Trophoblast cell (in vitro differentiated cells and primary cell): ENCODE measurements around the gene TCF20.

Experiments used
- DNase-seq, 2 donors: peaks; one replicate each; pipeline ENCODE4 v3.0.0-alpha.2; 2016
- H2AFZ ChIP-seq: 2 replicates; pipeline ENCODE4 v1.6.1; 2013; ENCODE audit warnings: low read length, moderate library complexity, mild to moderate bottlenecking; ENCODE audit not compliant: insufficient read depth, poor library complexity
- H2AK5ac ChIP-seq: 2 replicates; pipeline ENCODE4 v1.6.1; 2013; ENCODE audit warnings: mild to moderate bottlenecking, low read length
- H2BK120ac ChIP-seq: 2 replicates; pipeline ENCODE4 v1.6.1; 2013; ENCODE audit warnings: low read length, mild to moderate bottlenecking, moderate library complexity; ENCODE audit not compliant: insufficient read depth, poor library complexity
- H2BK12ac ChIP-seq: 2 replicates; pipeline ENCODE4 v1.6.1; 2013; ENCODE audit warnings: mild to moderate bottlenecking, low read length, moderate library complexity
- H2BK5ac ChIP-seq: 2 replicates; pipeline ENCODE4 v1.6.1; 2013; ENCODE audit warnings: low read length, low read depth, moderate library complexity, mild to moderate bottlenecking; ENCODE audit not compliant: poor library complexity
- H3K14ac ChIP-seq: 2 replicates; pipeline ENCODE4 v1.6.1; 2013; ENCODE audit warnings: mild to moderate bottlenecking, low read length
- H3K18ac ChIP-seq: 2 replicates; pipeline ENCODE4 v1.6.1; 2013; ENCODE audit warnings: mild to moderate bottlenecking, low read length
- H3K23ac ChIP-seq: 2 replicates; pipeline ENCODE4 v1.6.1; 2013; ENCODE audit warnings: low read length
- H3K27ac ChIP-seq: 2 replicates; pipeline ENCODE4 v1.5.1; 2013; ENCODE audit warnings: low read depth, mild to moderate bottlenecking, inconsistent platforms, low read length, moderate library complexity
- H3K27me3 ChIP-seq: 2 replicates; pipeline ENCODE4 v1.6.1; 2013; ENCODE audit warnings: inconsistent platforms, mild to moderate bottlenecking, low read length, moderate library complexity; ENCODE audit not compliant: insufficient read depth
- H3K36me3 ChIP-seq, 2 experiments: 1 replicate in 1 of 2; 2 replicates in 1 of 2; pipeline ENCODE4 v1.6.1; 2013; ENCODE audit warnings: low read length in 2 of 2, mild to moderate bottlenecking in 2 of 2, moderate library complexity in 1 of 2; ENCODE audit not compliant: insufficient read depth in 2 of 2, control insufficient read depth in 1 of 2
- H3K4ac ChIP-seq: 2 replicates; pipeline ENCODE4 v1.6.1; 2013; ENCODE audit warnings: low read depth, mild to moderate bottlenecking, low read length, moderate library complexity
- H3K4me1 ChIP-seq, 2 experiments: 1 replicate in 1 of 2; 2 replicates in 1 of 2; pipeline ENCODE4 v1.6.1; 2013; ENCODE audit warnings: low read length in 2 of 2, mild to moderate bottlenecking in 2 of 2, moderate library complexity in 1 of 2; ENCODE audit not compliant: insufficient read depth in 2 of 2, control insufficient read depth in 1 of 2
- H3K4me2 ChIP-seq: 2 replicates; pipeline ENCODE4 v1.6.1; 2013; ENCODE audit warnings: inconsistent platforms, mild to moderate bottlenecking, low read length, moderate library complexity
- H3K4me3 ChIP-seq: 2 replicates; pipeline ENCODE4 v1.5.1; 2013; ENCODE audit warnings: mild to moderate bottlenecking, low read depth, low read length, inconsistent platforms
- H3K79me1 ChIP-seq: one replicate; pipeline ENCODE4 v1.6.1; 2013; ENCODE audit warnings: low read length
- H3K79me2 ChIP-seq: 2 replicates; pipeline ENCODE4 v1.6.1; 2013; ENCODE audit warnings: low read length, mild to moderate bottlenecking; ENCODE audit not compliant: control insufficient read depth, insufficient read depth, poor library complexity
- H3K9ac ChIP-seq: 2 replicates; pipeline ENCODE4 v1.6.1; 2013; ENCODE audit warnings: mild to moderate bottlenecking, low read length
- H3K9me3 ChIP-seq: 2 replicates; pipeline ENCODE4 v1.6.1; 2013; ENCODE audit warnings: low read depth, mild to moderate bottlenecking, control low read depth, inconsistent platforms, low read length; ENCODE audit not compliant: insufficient read depth
- H4K12ac ChIP-seq: 2 replicates; pipeline ENCODE4 v1.6.1; 2013; ENCODE audit warnings: low read depth, mild to moderate bottlenecking, low read length, moderate library complexity
- H4K8ac ChIP-seq: 2 replicates; pipeline ENCODE4 v1.6.1; 2013; ENCODE audit warnings: low read depth, mild to moderate bottlenecking, low read length, moderate library complexity
- H4K91ac ChIP-seq: one replicate; pipeline ENCODE4 v1.6.1; 2013; ENCODE audit warnings: low read depth, mild to moderate bottlenecking, low read length, moderate library complexity
- WGBS: extraction: QIAGEN DNeasy Blood & Tissue Kit; methylation state at CpG from one replicate; pipeline ENCODE4 v1.1.7; 2013; ENCODE audit warnings: missing lambda C conversion rate; ENCODE audit not compliant: insufficient read length, insufficient coverage; ENCODE audit errors: extremely low coverage; 5-methylcytosine and 5-hydroxymethylcytosine counted together

The TCF20 gene

DNA sequence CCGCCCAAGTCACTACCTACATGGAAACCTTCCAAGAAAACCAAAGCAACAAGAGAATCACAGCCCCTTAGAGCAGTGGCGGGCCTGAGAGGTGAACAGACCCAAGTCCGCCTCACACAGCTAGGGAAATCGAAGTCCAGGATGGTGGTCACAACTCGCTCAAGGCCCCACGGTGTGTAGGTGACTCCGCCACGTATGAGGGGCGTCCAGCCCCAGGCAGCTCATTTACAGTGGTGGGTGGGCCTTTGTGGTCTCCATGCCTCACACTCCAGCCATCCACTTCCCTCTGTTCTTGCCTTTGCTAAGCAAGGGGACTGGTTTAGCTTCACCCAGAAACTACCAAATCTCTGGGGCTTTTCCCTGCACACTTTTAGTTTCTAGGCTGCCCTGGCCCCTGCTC, 9.7 kb upstream of the TCF20 start:
- no peaks in the 10 kb centered on the region for H3K36me3 ChIP-seq
- H3K9ac ChIP-seq: no peak overlapping the region
- H4K91ac ChIP-seq: no peak overlapping the region
- peaks cover 0 to 6% of the 10 kb centered on the region in 2 experiments for H3K4me1 ChIP-seq
- no peak overlapping the region for H3K27ac ChIP-seq
- H3K4ac ChIP-seq: no peak overlapping the region
- no peak overlapping the region for H2AK5ac ChIP-seq
- DNase-seq: no peak
- no peak overlapping the region for H4K8ac ChIP-seq
- H2AFZ ChIP-seq: no peak overlapping the region
- H3K79me2 ChIP-seq: no peaks in the 10 kb centered on the region
- no peak overlapping the region for H3K23ac ChIP-seq
- H3K9me3 ChIP-seq: peaks cover 5% of the 10 kb centered on the region
- H3K14ac ChIP-seq: no peak overlapping the region
- no peak overlapping the region for H3K18ac ChIP-seq
- H3K4me2 ChIP-seq: no peak overlapping the region
- peaks cover 22% of the 10 kb centered on the region for H3K27me3 ChIP-seq
- H2BK12ac ChIP-seq: no peak overlapping the region
- H2BK120ac ChIP-seq: no peak overlapping the region
- no peaks in the 10 kb centered on the region for H3K79me1 ChIP-seq
- H3K4me3 ChIP-seq: no peak overlapping the region
- no peak overlapping the region for H4K12ac ChIP-seq
- H2BK5ac ChIP-seq: no peak overlapping the region
- WGBS: no CpG with 5 or more reads among the region's 9 CpGs

DNA sequence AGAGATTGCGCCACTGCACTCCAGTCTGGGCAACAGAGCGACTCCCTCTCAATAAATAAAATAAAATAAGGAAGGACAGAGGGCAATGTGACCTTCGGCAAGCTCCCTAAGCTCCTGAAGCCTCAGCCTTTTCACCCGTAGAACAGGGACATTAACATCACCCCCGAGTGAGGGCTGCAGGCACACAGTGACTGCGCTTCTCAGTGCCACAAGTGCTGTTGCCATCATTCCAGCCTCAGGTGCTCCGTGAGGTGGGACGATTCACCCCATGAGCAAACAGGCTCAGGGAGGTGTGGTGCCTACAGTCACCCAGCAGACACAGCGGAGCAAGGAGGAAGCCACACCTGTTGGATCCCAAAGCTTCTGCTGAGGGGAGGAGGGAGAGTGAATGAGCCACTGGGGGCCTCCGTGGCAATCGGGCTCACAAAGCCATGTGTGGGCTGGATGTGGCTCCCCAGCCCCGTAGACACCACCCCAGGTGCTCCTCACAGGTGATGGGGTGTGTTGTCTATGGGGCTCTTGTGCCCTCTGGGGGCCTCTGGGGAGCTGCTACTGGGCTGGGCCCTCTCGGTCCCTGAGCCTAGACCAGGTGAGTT, 9.1 kb upstream of the TCF20 start:
- H3K14ac ChIP-seq: no peak overlapping the region
- no peak overlapping the region for H2BK120ac ChIP-seq
- H4K91ac ChIP-seq: no peak overlapping the region
- no peak overlapping the region for H4K8ac ChIP-seq
- H3K4me3 ChIP-seq: no peak overlapping the region
- H3K4me2 ChIP-seq: no peak overlapping the region
- no peak overlapping the region for H3K9ac ChIP-seq
- H2AK5ac ChIP-seq: no peak overlapping the region
- no peak overlapping the region for H3K23ac ChIP-seq
- H3K4me1 ChIP-seq: peaks cover 0 to 6% of the 10 kb centered on the region in 2 experiments
- no peaks in the 10 kb centered on the region for H3K79me1 ChIP-seq
- H4K12ac ChIP-seq: no peak overlapping the region
- peaks cover 5% of the 10 kb centered on the region for H3K9me3 ChIP-seq
- H3K27ac ChIP-seq: no peak overlapping the region
- peaks cover 20% of the 10 kb centered on the region for H3K27me3 ChIP-seq
- H2BK5ac ChIP-seq: no peak overlapping the region
- no peaks in the 10 kb centered on the region for H3K36me3 ChIP-seq
- no peak overlapping the region for H2BK12ac ChIP-seq
- WGBS: no CpG with 5 or more reads among the region's 13 CpGs
- H2AFZ ChIP-seq: no peak overlapping the region
- H3K4ac ChIP-seq: no peak overlapping the region
- no peaks in the 10 kb centered on the region for H3K79me2 ChIP-seq
- no peak overlapping the region for H3K18ac ChIP-seq
- no peak for DNase-seq

DNA sequence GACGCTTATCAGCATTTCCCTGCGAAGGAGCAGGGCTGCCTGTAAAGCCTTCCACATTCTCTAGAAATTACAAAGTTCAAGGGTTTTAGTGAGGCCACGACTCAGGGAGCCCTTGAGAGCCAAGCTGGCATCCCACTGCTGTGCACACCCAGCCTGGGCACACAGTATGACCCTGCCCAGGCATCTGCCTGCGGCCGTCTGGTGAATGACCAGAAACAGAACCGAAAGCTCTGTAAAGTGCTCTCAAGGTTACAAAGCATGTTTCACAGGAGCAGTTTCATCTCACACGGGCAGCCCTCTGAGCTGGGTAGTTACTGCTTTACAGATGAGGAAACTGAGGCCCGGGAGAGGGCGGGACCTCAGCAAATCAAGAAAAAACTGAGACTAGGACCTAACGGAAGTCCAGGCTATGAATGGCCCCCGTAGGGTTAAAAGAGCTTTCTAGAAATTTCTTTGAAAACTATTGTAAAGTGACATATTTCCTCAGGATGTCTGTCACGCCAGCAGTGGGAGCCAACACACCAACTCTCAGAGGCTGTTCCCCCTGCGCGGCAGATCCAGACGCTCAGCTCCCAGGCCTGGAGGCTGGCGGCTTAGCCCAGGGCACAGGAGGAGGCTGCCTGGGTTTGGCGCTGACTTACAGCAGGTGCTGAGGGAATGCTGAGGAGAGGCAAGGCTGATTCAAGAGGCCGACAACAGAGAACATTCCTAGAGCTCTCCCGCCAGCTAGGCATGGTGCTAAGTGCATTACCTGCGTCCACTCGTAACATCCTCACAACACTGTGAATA, 7.7 kb upstream of the TCF20 start:
- H4K8ac ChIP-seq: no peak overlapping the region
- H2BK12ac ChIP-seq: no peak overlapping the region
- H3K4me1 ChIP-seq: peaks cover 0 to 8% of the 10 kb centered on the region in 2 experiments
- no peaks in the 10 kb centered on the region for H3K36me3 ChIP-seq
- no peak overlapping the region for H4K12ac ChIP-seq
- no peak overlapping the region for H3K23ac ChIP-seq
- WGBS: no CpG with 5 or more reads among the region's 21 CpGs
- no peak overlapping the region for H3K18ac ChIP-seq
- no peak overlapping the region for H2BK5ac ChIP-seq
- H3K79me1 ChIP-seq: no peaks in the 10 kb centered on the region
- H4K91ac ChIP-seq: no peak overlapping the region
- no peak overlapping the region for H3K14ac ChIP-seq
- no peak overlapping the region for H2BK120ac ChIP-seq
- no peaks in the 10 kb centered on the region for H3K79me2 ChIP-seq
- H3K4me3 ChIP-seq: no peak overlapping the region
- no peak overlapping the region for H3K4me2 ChIP-seq
- H3K27ac ChIP-seq: no peak overlapping the region
- H2AFZ ChIP-seq: no peak overlapping the region
- DNase-seq: peak; percentile 77 to 86
- H3K4ac ChIP-seq: no peak overlapping the region
- H3K9ac ChIP-seq: no peak overlapping the region
- H3K9me3 ChIP-seq: peaks cover 2% of the 10 kb centered on the region
- no peak overlapping the region for H2AK5ac ChIP-seq
- H3K27me3 ChIP-seq: peaks cover 7% of the 10 kb centered on the region

DNA sequence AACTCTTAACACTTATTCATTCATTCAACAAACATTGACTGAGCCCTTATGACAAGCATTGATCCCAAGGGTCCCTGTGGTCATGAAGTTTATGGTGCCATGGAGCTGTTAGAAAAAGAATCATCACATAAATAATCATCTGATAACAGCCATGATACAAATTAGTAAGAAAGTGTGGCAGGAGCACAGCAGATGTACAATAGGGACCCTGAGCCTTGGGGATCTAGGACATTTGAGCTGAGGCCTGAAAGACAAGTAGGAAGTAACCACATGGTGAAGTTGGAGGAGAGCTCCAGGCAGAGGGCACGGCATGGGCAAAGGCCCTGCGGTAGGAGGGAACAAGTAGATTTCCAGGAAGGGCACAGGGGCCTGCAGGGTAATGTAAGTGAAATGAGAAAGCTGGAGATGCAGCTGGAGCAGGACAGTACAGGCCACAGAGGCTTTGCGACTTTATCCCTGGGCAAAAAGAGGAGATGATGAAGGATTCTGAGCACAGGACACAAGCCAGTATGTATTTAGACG, 6.8 kb upstream of the TCF20 start:
- Histone ChIP-seq H3K18ac (no peak overlapping the region), H3K9ac (no peak overlapping the region), H3K4me2 (no peak overlapping the region), H4K91ac (no peak overlapping the region), H3K27ac (no peak overlapping the region), H3K4me3 (no peak overlapping the region), H2AFZ (no peak overlapping the region), H2BK120ac (no peak overlapping the region), H2BK12ac (no peak overlapping the region), H2AK5ac (no peak overlapping the region), H3K79me1 (no peaks in the 10 kb centered on the region), H3K14ac (no peak overlapping the region), H3K27me3 (no peaks in the 10 kb centered on the region), H2BK5ac (no peak overlapping the region), H3K23ac (no peak overlapping the region), H4K8ac (no peak overlapping the region), H3K79me2 (no peaks in the 10 kb centered on the region), H3K4ac (no peak overlapping the region), H3K36me3 (no peaks in the 10 kb centered on the region), H3K9me3 (peaks cover 2% of the 10 kb centered on the region), H4K12ac (no peak overlapping the region), H3K4me1 (peaks cover 0 to 5% of the 10 kb centered on the region in 2 experiments)
- DNase-seq: no peak
- no CpG with 5 or more reads among the region's 4 CpGs for WGBS
